ENCODE results near the gene ARMS2.

ARMS2 gene

GRCh38 chr10:122441961-122442360 is 12.5 kb upstream of the ARMS2 start:
- no peak overlapping the region for H3K4me3 ChIP-seq (ENCODE audit: low read depth, low read length)
- TF ChIP-seq CTCF (IDR thresholded peaks at IDR 0.05; ENCODE audit: low read depth, low read length) = no peak

- no peak for TF ChIP-seq CTCF (IDR thresholded peaks at IDR 0.05; ENCODE audit: low read depth, low read length)
- no peak overlapping the region for H3K4me3 ChIP-seq (ENCODE audit: low read depth, low read length)
Measured at GRCh38 chr10:122445469-122445868, 9.0 kb upstream of the ARMS2 start.

GRCh38 chr10:122445904-122446303 is 8.5 kb upstream of the ARMS2 start:
- no peak overlapping the region for H3K4me3 ChIP-seq (ENCODE audit: low read depth, low read length)
- no peak for TF ChIP-seq CTCF (IDR thresholded peaks at IDR 0.05; ENCODE audit: low read depth, low read length)

DNA sequence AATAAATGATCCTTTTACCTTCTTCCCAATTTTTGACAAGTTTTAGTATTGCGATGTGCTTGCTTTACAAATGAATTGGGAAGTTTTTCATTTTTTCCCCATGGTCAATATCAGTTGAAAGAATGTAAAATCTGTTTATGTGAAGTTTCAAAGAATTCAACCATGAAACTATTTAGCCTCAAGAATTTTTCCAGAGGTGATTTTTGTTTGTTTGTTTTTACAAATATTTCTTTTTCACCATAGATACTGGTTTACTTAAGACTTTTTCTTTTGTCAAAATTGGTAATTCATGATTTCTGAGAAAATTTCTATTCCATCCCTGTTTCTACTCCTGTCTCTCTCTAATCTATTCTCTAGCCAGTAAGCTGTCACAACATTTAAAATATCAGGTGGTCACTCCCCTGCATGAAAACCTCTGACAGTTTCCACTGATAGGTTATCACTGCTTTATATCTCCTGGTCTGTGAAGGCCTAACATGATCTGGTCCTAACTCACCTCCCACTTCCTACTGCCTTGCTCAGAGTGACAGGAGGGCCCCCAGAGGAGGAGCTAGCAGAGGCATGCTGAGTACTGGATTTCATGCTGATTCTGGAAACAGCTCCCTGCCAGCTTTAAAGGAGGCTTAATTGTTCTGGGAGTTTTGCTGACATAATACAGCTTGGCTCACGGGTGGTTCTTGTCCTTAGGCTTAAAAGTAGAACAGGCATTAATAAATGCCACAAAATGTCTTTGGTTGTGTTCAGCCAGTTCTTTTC is 7.6 kb upstream of the ARMS2 start:
- H3K4me3 ChIP-seq (ENCODE audit: low read depth, low read length) = no peak overlapping the region

DNA sequence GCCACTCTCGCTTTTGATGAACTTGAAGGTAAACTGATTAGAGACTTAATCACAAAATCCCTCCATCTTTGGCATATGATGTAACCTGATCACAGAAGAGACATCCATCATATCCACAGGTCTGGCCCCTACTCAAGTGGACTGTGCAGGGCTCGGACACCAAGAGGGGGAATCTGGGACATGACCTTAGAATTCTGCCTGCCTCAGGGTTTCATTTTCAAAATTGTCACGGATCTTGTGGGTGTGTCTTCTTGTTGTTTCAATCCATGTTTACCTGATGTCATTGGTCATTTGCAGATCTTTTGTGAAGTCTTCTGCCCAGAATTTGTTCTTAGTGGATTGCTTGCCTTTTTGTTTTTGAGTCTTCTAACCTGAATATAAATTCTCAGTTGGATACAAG is 5.9 kb upstream of the ARMS2 start:
- H3K4me3 ChIP-seq (ENCODE audit: low read depth, low read length) = no peak overlapping the region
- TF ChIP-seq CTCF (IDR thresholded peaks at IDR 0.05; ENCODE audit: low read depth, low read length) = no peak

More for the DNA sequence above, 7.6 kb upstream of the ARMS2 start:
- TF ChIP-seq CTCF (IDR thresholded peaks at IDR 0.05; ENCODE audit: low read depth, low read length) = no peak

DNA sequence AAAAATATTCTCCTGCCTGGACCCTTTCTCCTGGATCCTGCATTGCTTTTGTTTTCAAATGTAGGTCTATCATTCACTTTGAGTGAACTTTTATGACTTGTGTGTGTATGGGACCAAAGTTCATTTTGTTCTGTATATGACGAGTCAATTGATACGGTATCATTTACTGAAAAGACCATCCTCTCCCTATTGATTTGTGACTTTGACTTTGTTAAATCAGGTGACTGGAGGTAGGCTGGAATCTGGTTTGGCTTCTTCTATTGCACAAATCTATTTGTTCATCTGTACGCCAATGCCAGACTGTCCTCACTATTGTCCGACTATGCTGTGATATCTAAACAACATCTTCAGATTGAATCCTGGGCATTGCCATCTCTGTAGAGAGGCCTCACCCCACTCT is 5.3 kb upstream of the ARMS2 start:
- no peak overlapping the region for H3K4me3 ChIP-seq (ENCODE audit: low read depth, low read length)
- no peak for TF ChIP-seq CTCF (IDR thresholded peaks at IDR 0.05; ENCODE audit: low read depth, low read length)

- TF ChIP-seq CTCF (IDR thresholded peaks at IDR 0.05; ENCODE audit: low read depth, low read length) = no peak
- no peak overlapping the region for H3K4me3 ChIP-seq (ENCODE audit: low read depth, low read length)
Measured at GRCh38 chr10:122450353-122450990, 4.0 kb upstream of the ARMS2 start.

All from WI38 (cell line).